Nephron progenitor cell (in vitro differentiated cells): Measurements from ENCODE around the gene ZNF830.

ENCODE experiments used
- DNase-seq: peaks from one replicate; pipeline ENCODE4 v3.0.0; 2021
- H3K27ac Mint-ChIP-seq: 2 replicates; pipeline ENCODE4 v1.8.0; 2021; ENCODE audit warnings: mild to moderate bottlenecking, moderate library complexity, mixed read lengths
- H3K27me3 Mint-ChIP-seq: 2 replicates; pipeline ENCODE4 v1.8.0; 2021; ENCODE audit warnings: mild to moderate bottlenecking, low read depth, mixed read lengths; ENCODE audit not compliant: poor library complexity
- H3K36me3 Mint-ChIP-seq: 2 replicates; pipeline ENCODE4 v1.8.0; 2021; ENCODE audit warnings: low read depth, mixed read lengths
- H3K4me1 Mint-ChIP-seq: 2 replicates; pipeline ENCODE4 v1.8.0; 2021; ENCODE audit warnings: mixed read lengths
- H3K4me3 Mint-ChIP-seq: 2 replicates; pipeline ENCODE4 v1.8.0; 2021; ENCODE audit warnings: mild to moderate bottlenecking, moderate library complexity, mixed read lengths
- H3K9me3 Mint-ChIP-seq: 2 replicates; pipeline ENCODE4 v1.8.0; 2021; ENCODE audit warnings: mild to moderate bottlenecking, moderate library complexity, mixed read lengths
- CTCF ChIP-seq: fragments of 200-600 bp; sonication (generic); IDR thresholded peaks from 2 replicates; pipeline ENCODE4 v1.5.0; 2021; ENCODE audit warnings: antibody characterized with exemption

The ZNF830 gene, protein sequence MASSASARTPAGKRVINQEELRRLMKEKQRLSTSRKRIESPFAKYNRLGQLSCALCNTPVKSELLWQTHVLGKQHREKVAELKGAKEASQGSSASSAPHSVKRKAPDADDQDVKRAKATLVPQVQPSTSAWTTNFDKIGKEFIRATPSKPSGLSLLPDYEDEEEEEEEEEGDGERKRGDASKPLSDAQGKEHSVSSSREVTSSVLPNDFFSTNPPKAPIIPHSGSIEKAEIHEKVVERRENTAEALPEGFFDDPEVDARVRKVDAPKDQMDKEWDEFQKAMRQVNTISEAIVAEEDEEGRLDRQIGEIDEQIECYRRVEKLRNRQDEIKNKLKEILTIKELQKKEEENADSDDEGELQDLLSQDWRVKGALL

DNA sequence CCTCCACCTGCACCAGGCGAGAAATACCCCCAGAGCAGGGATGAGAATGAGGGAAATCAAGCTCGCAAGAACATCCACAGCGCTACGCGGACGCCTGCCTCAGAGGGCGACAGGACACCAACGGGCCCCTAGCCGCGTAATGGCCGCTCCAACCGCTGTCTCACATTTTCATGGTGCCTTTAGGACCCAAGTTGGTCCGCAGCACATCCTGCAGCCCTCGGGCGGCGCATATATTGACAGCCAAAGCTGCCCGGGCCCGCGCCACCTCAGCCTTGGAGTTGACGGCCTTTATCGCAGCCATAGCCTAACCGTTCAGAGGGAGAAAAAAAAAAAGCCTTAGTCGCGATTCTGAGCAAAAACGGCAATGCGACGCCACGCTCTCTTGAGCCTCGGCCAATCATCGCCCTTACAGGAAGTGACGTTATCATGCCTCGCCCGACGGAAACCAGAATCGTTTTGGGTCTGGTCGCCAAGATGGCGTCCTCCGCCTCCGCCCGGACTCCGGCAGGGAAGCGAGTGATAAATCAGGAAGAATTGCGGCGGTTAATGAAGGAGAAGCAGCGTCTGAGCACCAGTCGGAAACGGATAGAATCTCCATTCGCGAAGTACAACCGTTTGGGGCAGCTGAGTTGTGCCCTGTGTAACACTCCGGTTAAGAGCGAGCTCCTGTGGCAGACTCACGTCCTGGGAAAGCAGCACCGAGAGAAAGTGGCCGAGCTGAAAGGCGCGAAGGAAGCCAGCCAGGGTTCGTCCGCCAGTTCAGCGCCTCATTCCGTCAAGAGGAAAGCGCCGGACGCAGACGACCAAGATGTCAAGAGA, at the start of gene ZNF830, which contains the start of gene CCT6B:
Gene ZNF830, plus strand, starts transcription at position 448 of the 819 bp plus-strand sequence. Its CDS starts 27 bp downstream, at position 475.
Gene CCT6B, minus strand, starts transcription at position 368 of the 819 bp plus-strand sequence. Its CDS starts 67 bp downstream, at position 301.
- DNase-seq, result peak; percentile 87
- Mint-ChIP-seq H3K27me3 (peaks cover 43% of the 10 kb centered on the region), H3K9me3 (no peaks in the 10 kb centered on the region), H3K4me3 (peak within 1 kb of the TSS; percentile 100), H3K4me1 (peaks cover 24% of the 10 kb centered on the region), H3K27ac (peak within 1 kb of the TSS; percentile 100), H3K36me3 (peaks cover 13% of the 10 kb centered on the region)
- no peak for TF ChIP-seq CTCF

- Mint-ChIP-seq H3K36me3 (no peaks in the 10 kb centered on the region), H3K4me3 (no peak overlapping the region), H3K27me3 (peaks cover 44% of the 10 kb centered on the region), H3K9me3 (no peaks in the 10 kb centered on the region), H3K27ac (no peak overlapping the region), H3K4me1 (no peaks in the 10 kb centered on the region)
- DNase-seq, result no peak
- TF ChIP-seq CTCF, result no peak
These were observed 48.3 kb upstream of the ZNF830 start for GRCh38 chr17:34913001-34913400.

DNA sequence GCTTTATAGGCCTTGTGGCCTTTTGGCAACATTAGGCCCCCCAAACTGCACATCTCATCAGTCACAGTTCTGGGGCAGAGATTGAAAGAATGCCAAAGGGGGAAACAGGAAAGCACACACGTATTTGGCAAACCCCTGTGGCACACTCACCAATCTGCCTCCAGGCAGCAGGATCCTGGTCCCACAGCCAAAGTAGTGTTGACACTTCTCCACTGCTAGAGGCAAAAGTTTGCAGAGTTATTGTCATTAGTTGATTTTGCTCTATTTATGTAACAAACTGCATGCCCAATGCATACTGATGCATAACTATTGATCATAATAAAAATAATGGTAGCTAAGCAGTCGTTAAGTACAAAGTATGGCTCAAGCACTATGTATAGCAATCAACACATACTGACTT, 45.2 kb upstream of the ZNF830 start:
- Mint-ChIP-seq H3K27ac (no peak overlapping the region), H3K4me3 (no peak overlapping the region), H3K9me3 (no peaks in the 10 kb centered on the region), H3K36me3 (no peaks in the 10 kb centered on the region), H3K27me3 (peaks cover 30% of the 10 kb centered on the region), H3K4me1 (no peaks in the 10 kb centered on the region)
- no peak for DNase-seq
- TF ChIP-seq CTCF, result no peak

DNA sequence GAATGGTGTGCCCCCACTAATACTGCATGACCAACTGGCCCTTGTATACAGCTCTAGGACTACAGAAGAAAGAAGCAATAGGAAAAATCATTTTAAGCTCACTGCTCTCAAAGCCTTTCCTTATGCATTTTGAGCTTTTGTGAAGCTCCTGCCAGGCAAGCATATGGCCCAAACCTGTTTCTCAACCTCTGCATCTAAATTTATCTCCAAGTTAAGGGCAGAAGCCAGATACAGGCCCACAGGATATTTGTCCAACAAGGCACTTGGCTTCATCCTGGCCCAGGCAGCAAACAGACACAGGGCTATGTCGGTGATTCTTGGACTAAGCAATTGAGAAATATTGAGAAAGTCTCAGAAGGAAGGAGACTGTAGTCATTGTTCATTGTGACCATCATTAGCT, 44.0 kb upstream of the ZNF830 start:
- Mint-ChIP-seq H3K36me3 (no peaks in the 10 kb centered on the region), H3K9me3 (no peaks in the 10 kb centered on the region), H3K4me3 (no peak overlapping the region), H3K27ac (no peak overlapping the region), H3K4me1 (no peaks in the 10 kb centered on the region), H3K27me3 (peaks cover 32% of the 10 kb centered on the region)
- no peak for DNase-seq
- no peak for TF ChIP-seq CTCF

- Mint-ChIP-seq H3K36me3 (no peaks in the 10 kb centered on the region), H3K27me3 (peaks cover 29% of the 10 kb centered on the region), H3K4me3 (no peak overlapping the region), H3K27ac (no peak overlapping the region), H3K4me1 (no peaks in the 10 kb centered on the region), H3K9me3 (no peaks in the 10 kb centered on the region)
- no peak for DNase-seq
- TF ChIP-seq CTCF, result no peak
These were observed 40.7 kb upstream of the ZNF830 start for GRCh38 chr17:34920676-34921075.
